HepG2 (cell line): Measurements from ENCODE around the gene SLC22A13. TPM values are rescaled to one million over a fixed set of nuclear protein-coding genes. Genes with fewer than 3 reads are reported as not detected.

Experiments
- ATAC-seq: fragments of 200-7000 bp; cut with Tn5 transposase; 3 replicates; pipeline ENCODE4 v1.9.1; 2020; ENCODE audit warnings: mild to moderate bottlenecking, moderate library complexity
- BruUV-seq: library from RNA; stranded (reverse); fragments of 400-500 nt; replicated peaks from 2 replicates; lab custom pipeline; 2021; lab: Mats Ljungman, UMichigan
- CTCF ChIA-PET: fragments of 300-600 bp; formaldehyde crosslinking; extraction: SDS; loops from one replicate; lab custom pipeline; 2021; ENCODE audit warnings: low total read pairs, inconsistent platforms, low intra/inter-chr PET ratio; lab: Yijun Ruan, JAX
- POLR2A ChIA-PET: fragments of 350-600 bp; sonication (Branson Sonifier 250); formaldehyde crosslinking; loops from one replicate; lab custom pipeline; 2020; ENCODE audit warnings: antibody characterized with exemption, inconsistent platforms; lab: Yijun Ruan, JAX
- DNase-seq: peaks from one replicate; pipeline ENCODE4 v3.0.0-alpha.2; 2015; ENCODE audit warnings: low spot score
- FAIRE-seq: peaks from 3 replicates; lab custom pipeline; 2011; peaks lifted over from hg19 to GRCh38; lab: Jason Lieb, UNC
- H2AFZ ChIP-seq: one replicate; pipeline ENCODE4 v1.6.1; 2011; ENCODE audit warnings: low read length, inconsistent platforms
- H3K27ac ChIP-seq: fragments of 300-600 bp; 3 replicates; pipeline ENCODE4 v1.8.0; 2011; ENCODE audit warnings: mixed run types, mild to moderate bottlenecking, mixed read lengths, low read length, inconsistent platforms; ENCODE audit not compliant: insufficient read depth; ENCODE audit errors: extremely low read length
- H3K27me3 ChIP-seq, 2 experiments: fragments of 200-600 bp in 1 of 2; 2 replicates in 1 of 2; 3 replicates in 1 of 2; pipeline versions ENCODE4 v1.6.0 to v1.8.0; 2011; ENCODE audit warnings: low read length in 2 of 2, mild to moderate bottlenecking in 2 of 2, moderate library complexity in 2 of 2, inconsistent platforms in 1 of 2; ENCODE audit not compliant: insufficient read depth in 2 of 2, control insufficient read depth in 1 of 2
- H3K36me3 ChIP-seq, 2 experiments: fragments of 200-600 bp in 1 of 2; replicated peaks in 1 of 2; 2 replicates in 1 of 2; 3 replicates in 1 of 2; pipeline versions ENCODE4 v1.5.1 to v1.8.0; 2011; ENCODE audit warnings: low read length in 2 of 2, inconsistent platforms in 1 of 2; ENCODE audit not compliant: insufficient read depth in 2 of 2, control insufficient read depth in 1 of 2
- H3K4me1 ChIP-seq: 2 replicates; pipeline ENCODE4 v1.5.1; 2012; ENCODE audit warnings: low read length, inconsistent platforms; ENCODE audit not compliant: insufficient read depth
- H3K4me2 ChIP-seq: 2 replicates; pipeline ENCODE4 v1.6.0; 2011; ENCODE audit warnings: low read depth, low read length, inconsistent platforms
- H3K4me3 ChIP-seq, 3 experiments: fragments of 200-600 bp in 1 of 3; sonication (generic), shearing (Covaris generic) in 1 of 3; replicated peaks in 1 of 3; 2 replicates each; pipeline ENCODE4 v1.5.1; 2011 to 2016; ENCODE audit warnings: low read length in 3 of 3, inconsistent platforms in 2 of 3, low read depth in 2 of 3, mild to moderate bottlenecking in 2 of 3, control low read depth in 1 of 3, mixed read lengths in 1 of 3; ENCODE audit not compliant: insufficient read depth in 1 of 3
- H3K79me2 ChIP-seq: one replicate; pipeline ENCODE4 v1.6.1; 2011; ENCODE audit warnings: low read length, inconsistent platforms; ENCODE audit not compliant: insufficient read depth
- H3K9ac ChIP-seq: 2 replicates; pipeline ENCODE4 v1.6.0; 2011; ENCODE audit warnings: mild to moderate bottlenecking, low read depth, low read length, inconsistent platforms; ENCODE audit not compliant: insufficient read depth
- H3K9me3 ChIP-seq: 2 replicates; pipeline ENCODE4 v1.5.1; 2012; ENCODE audit warnings: mild to moderate bottlenecking, low read length
- H4K20me1 ChIP-seq: 2 replicates; pipeline ENCODE4 v1.6.0; 2011; ENCODE audit warnings: inconsistent platforms, mild to moderate bottlenecking, low read length, moderate library complexity; ENCODE audit not compliant: insufficient read depth
- AGO1 ChIP-seq: fragments of 200-400 bp; formaldehyde crosslinking; IDR thresholded peaks from 2 replicates; pipeline ENCODE4 v1.6.1; 2017; ENCODE audit warnings: mild to moderate bottlenecking, low read depth, low read length, moderate library complexity; ENCODE audit not compliant: poor library complexity, severe bottlenecking
- ARID4A ChIP-seq: sonication (generic); formaldehyde crosslinking; IDR thresholded peaks from 2 replicates; pipeline ENCODE4 v1.5.0; 2020; ENCODE audit warnings: mild to moderate bottlenecking, missing genetic modification reagents, borderline replicate concordance
- EZH2 ChIP-seq: conservative IDR thresholded peaks from 2 replicates; pipeline ENCODE4 v1.6.1; 2012; ENCODE audit warnings: mild to moderate bottlenecking, low read depth, low read length, moderate library complexity
- HES4 ChIP-seq: sonication (generic); formaldehyde crosslinking; IDR thresholded peaks from 2 replicates; pipeline ENCODE4 v1.9.0; 2021; ENCODE audit warnings: mild to moderate bottlenecking, missing genetic modification reagents, borderline replicate concordance
- MXD1 ChIP-seq: sonication (generic); formaldehyde crosslinking; IDR thresholded peaks from 2 replicates; pipeline ENCODE4 v1.4.0; 2020; ENCODE audit warnings: mild to moderate bottlenecking, missing genetic modification reagents
- PLSCR1 ChIP-seq: sonication (generic); formaldehyde crosslinking; IDR thresholded peaks from 2 replicates; pipeline ENCODE4 v1.5.0; 2020; ENCODE audit warnings: missing genetic modification reagents, mild to moderate bottlenecking, borderline replicate concordance
- SNRNP70 ChIP-seq: fragments of 200-400 bp; formaldehyde crosslinking; IDR thresholded peaks from 2 replicates; pipeline ENCODE4 v1.6.1; 2017; ENCODE audit warnings: mild to moderate bottlenecking, low read depth, low read length, moderate library complexity
- SOX5 ChIP-seq: IDR thresholded peaks from 2 replicates; pipeline ENCODE4 v1.6.1; 2016; ENCODE audit warnings: borderline replicate concordance
- TCF12 ChIP-seq, 2 experiments: fragments of 450-650 bp in 1 of 2; sonication (generic) in 1 of 2; formaldehyde crosslinking in 1 of 2; IDR thresholded peaks; 2 replicates each; pipeline versions ENCODE4 v1.6.1 to v1.8.0; 2017 to 2022; ENCODE audit warnings: antibody characterized with exemption in 1 of 2, mild to moderate bottlenecking in 1 of 2, missing genetic modification reagents in 1 of 2, moderate library complexity in 1 of 2
- ZNF143 ChIP-seq: sonication (generic); formaldehyde crosslinking; IDR thresholded peaks from 2 replicates; pipeline ENCODE4 v1.4.0; 2020; ENCODE audit warnings: missing genetic modification reagents
- ZNF550 ChIP-seq: sonication (generic); formaldehyde crosslinking; IDR thresholded peaks from 2 replicates; pipeline ENCODE4 v1.4.0; 2020; ENCODE audit warnings: mild to moderate bottlenecking, missing genetic modification reagents, borderline replicate concordance
- ZNF781 ChIP-seq: sonication (generic); formaldehyde crosslinking; IDR thresholded peaks from 2 replicates; pipeline ENCODE4 v1.5.1; 2020; ENCODE audit warnings: borderline replicate concordance, mild to moderate bottlenecking, missing genetic modification reagents; ENCODE audit errors: not compliant biosample characterization
- whole genome bisulfite sequencing: methylation state at CpG from one replicate; pipeline ENCODE4 v1.1.6; 2017; ENCODE audit warnings: low lambda C conversion rate; 5-methylcytosine and 5-hydroxymethylcytosine counted together
- in situ Hi-C: cut with HindIII; loops from 2 replicates; pipeline ENCODE4 v1.10.0; 2017; ENCODE audit warnings: low pct_unique_long_range_greater_than_20kb; ENCODE audit not compliant: extremely low pct_ligation_motif_present
- intact Hi-C: fragments of 100-400 bp; cut with micrococcal nuclease; formaldehyde crosslinking; loops from one replicate; pipeline ENCODE4 v1.10.0; 2022; ENCODE audit not compliant: unreplicated experiment
- polyA plus RNA-seq, 8 experiments: library from polyadenylated mRNA; depleted of rRNA in 3 of 8; stranded (reverse) in 7 of 8; unstranded in 1 of 8; fragments of >200 nt; fragmentation: Illumina TruSeq in 4 of 8; extraction: Trizol in 4 of 8; gene quantifications; 2 replicates each; pipeline versions ENCODE4 v1.2.1 to v1.2.3, GENCODE V29; 2011 to 2016; ENCODE audit warnings: low read depth in 4 of 8, missing spikeins in 1 of 8, mixed read lengths in 1 of 8; ENCODE audit not compliant: insufficient read depth in 1 of 8
- total RNA-seq, 5 experiments: library from RNA; depleted of rRNA; stranded (reverse); fragments of >200 nt; fragmentation: Illumina TruSeq; extraction: Trizol; gene quantifications; 2 replicates each; pipeline ENCODE4 v1.2.3, GENCODE V29; 2016; ENCODE audit warnings: low read depth in 1 of 5
- TF ChIP-seq, protein P1 (sequence below): sonication (generic); formaldehyde crosslinking; IDR thresholded peaks from 2 replicates; pipeline ENCODE4 v1.5.0; 2020; ENCODE audit warnings: missing genetic modification reagents

The SLC22A13 gene
- total and polyA plus RNA-seq, 2 of the 13 experiments (the other 11 are each of a cell fraction or from before 2014, with no cell fraction given), result 0.20 TPM; not detected in 1

DNA sequence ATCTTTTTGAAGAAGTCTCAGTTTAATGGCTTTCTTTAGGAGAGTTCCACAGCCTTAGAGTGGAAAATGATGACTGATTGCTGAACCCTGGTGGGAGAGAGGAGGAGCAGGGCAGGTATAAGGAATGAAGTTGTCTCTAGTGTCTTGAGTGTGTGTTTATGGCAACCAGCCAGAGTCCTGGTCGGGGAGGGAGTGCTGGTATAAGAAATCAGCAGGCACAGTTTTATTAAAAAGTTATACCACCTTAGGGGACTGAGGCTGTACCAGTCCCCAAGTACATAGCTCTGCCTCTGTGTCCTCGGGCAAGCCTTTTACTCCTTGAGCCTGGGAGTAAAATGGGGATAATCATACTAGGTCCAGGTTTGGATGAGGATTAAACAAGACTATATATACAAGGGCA is 46.3 kb downstream of the SLC22A13 start:
- H3K9ac ChIP-seq, result no peak overlapping the region
- TF ChIP-seq ZNF550 (CRISPR knock-in tag), result no peak
- TF ChIP-seq PLSCR1 (CRISPR knock-in tag), result no peak
- TF ChIP-seq, protein P1, sequence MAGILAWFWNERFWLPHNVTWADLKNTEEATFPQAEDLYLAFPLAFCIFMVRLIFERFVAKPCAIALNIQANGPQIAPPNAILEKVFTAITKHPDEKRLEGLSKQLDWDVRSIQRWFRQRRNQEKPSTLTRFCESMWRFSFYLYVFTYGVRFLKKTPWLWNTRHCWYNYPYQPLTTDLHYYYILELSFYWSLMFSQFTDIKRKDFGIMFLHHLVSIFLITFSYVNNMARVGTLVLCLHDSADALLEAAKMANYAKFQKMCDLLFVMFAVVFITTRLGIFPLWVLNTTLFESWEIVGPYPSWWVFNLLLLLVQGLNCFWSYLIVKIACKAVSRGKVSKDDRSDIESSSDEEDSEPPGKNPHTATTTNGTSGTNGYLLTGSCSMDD (CRISPR knock-in tag), result no peak
- TF ChIP-seq EZH2, result no peak
- no peak for TF ChIP-seq ZNF143
- no peak for TF ChIP-seq MXD1 (CRISPR knock-in tag)
- TF ChIP-seq ARID4A (CRISPR knock-in tag), result no peak
- TF ChIP-seq SNRNP70, result no peak
- no peak for TF ChIP-seq SOX5 (CRISPR knock-in tag)
- TF ChIP-seq HES4 (CRISPR knock-in tag), result no peak
- no peak for TF ChIP-seq AGO1
- no peak for TF ChIP-seq TCF12 (IDR thresholded peaks at IDR 0.05)
- no peak for TF ChIP-seq TCF12 (CRISPR knock-in tag; IDR thresholded peaks at IDR 0.05)
- no peak for TF ChIP-seq ZNF781 (CRISPR knock-in tag)
- in situ Hi-C loops, result no loop called here
- H3K9me3 ChIP-seq, result no peaks in the 10 kb centered on the region
- BruUV-seq, result no TSS peak
- H3K4me1 ChIP-seq, result no peaks in the 10 kb centered on the region
- POLR2A ChIA-PET, result no interaction called here
- H3K79me2 ChIP-seq, result no peaks in the 10 kb centered on the region
- FAIRE-seq, result no peak
- no peak overlapping the region for H3K4me2 ChIP-seq
- ATAC-seq, result no peak
- H3K4me3 ChIP-seq, result no peak overlapping the region
- H2AFZ ChIP-seq, result no peak overlapping the region
- no peak for DNase-seq
- H4K20me1 ChIP-seq, result no peaks in the 10 kb centered on the region
- no peaks in the 10 kb centered on the region for H3K36me3 ChIP-seq
- intact Hi-C loops, result no loop called here
- 4% methylated on average over 2 of the region's 2 CpGs for WGBS
- CTCF ChIA-PET, result no interaction called here
- H3K27ac ChIP-seq, result no peak overlapping the region
- H3K27me3 ChIP-seq, result peaks cover 12 to 76% of the 10 kb centered on the region in 2 experiments
